BE2C (cell line): ENCODE results near the gene C1QL4.
A peak's percentile ranks its signal among the peaks of the same experiment; 100 is the strongest.

ENCODE experiments used
- DNase-seq: peaks from one replicate; pipeline ENCODE4 v3.0.0-alpha.2; 2020
- H3K27me3 ChIP-seq: fragments of 250-450 bp; sonication (Bioruptor Pico); 2 replicates; pipeline ENCODE4 v1.5.1; 2020; ENCODE audit warnings: mild to moderate bottlenecking
- H3K36me3 ChIP-seq: fragments of 250-450 bp; sonication (Bioruptor Pico); 2 replicates; pipeline ENCODE4 v1.5.1; 2020; ENCODE audit warnings: mild to moderate bottlenecking
- H3K4me1 ChIP-seq: fragments of 250-450 bp; sonication (Bioruptor Pico); 2 replicates; pipeline ENCODE4 v1.5.1; 2020
- H3K4me3 ChIP-seq: 2 replicates; pipeline ENCODE4 v1.5.1; 2011; ENCODE audit warnings: low read depth, low read length
- H3K9me3 ChIP-seq: fragments of 250-450 bp; sonication (Bioruptor Pico); 2 replicates; pipeline ENCODE4 v1.5.1; 2020
- CTCF ChIP-seq: IDR thresholded peaks from 2 replicates; pipeline ENCODE4 v1.5.1; 2012; ENCODE audit warnings: mild to moderate bottlenecking, low read depth, low read length

Gene C1QL4

GRCh38 chr12:49332441-49332861 is 4.5 kb downstream of the C1QL4 start:
- peaks cover 3% of the 10 kb centered on the region; the same call in 1 of the 2 replicates for H3K27me3 ChIP-seq
- no peak overlapping the region for H3K4me3 ChIP-seq
- no peak for TF ChIP-seq CTCF
- H3K9me3 ChIP-seq: no peaks in the 10 kb centered on the region
- DNase-seq: no peak
- peaks cover 11% of the 10 kb centered on the region for H3K4me1 ChIP-seq
- peaks cover 26% of the 10 kb centered on the region for H3K36me3 ChIP-seq

- H3K36me3 ChIP-seq: peaks cover 34% of the 10 kb centered on the region
- peak; percentile 81 for DNase-seq
These were observed 5.4 kb downstream of the C1QL4 start for GRCh38 chr12:49331380-49332222.

GRCh38 chr12:49330631-49331379 is 6.2 kb downstream of the C1QL4 start:
- H3K4me1 ChIP-seq: peaks cover 8% of the 10 kb centered on the region
- no peak overlapping the region for H3K4me3 ChIP-seq
- peaks cover 38% of the 10 kb centered on the region for H3K36me3 ChIP-seq
- no peak for TF ChIP-seq CTCF
- H3K27me3 ChIP-seq: no peaks in the 10 kb centered on the region
- no peaks in the 10 kb centered on the region for H3K9me3 ChIP-seq
- DNase-seq: no peak

More at GRCh38 chr12:49331380-49332222, 5.4 kb downstream of the C1QL4 start:
- Histone ChIP-seq H3K4me1 (peaks cover 8% of the 10 kb centered on the region), H3K27me3 (peaks cover under 1% of the 10 kb centered on the region; the same call in 1 of the 2 replicates), H3K9me3 (no peaks in the 10 kb centered on the region), H3K4me3 (no peak overlapping the region)
- TF ChIP-seq CTCF: peak; percentile 95

- Histone ChIP-seq H3K9me3 (no peaks in the 10 kb centered on the region), H3K4me3 (no peak overlapping the region), H3K27me3 (no peaks in the 10 kb centered on the region), H3K36me3 (peaks cover 42% of the 10 kb centered on the region), H3K4me1 (peaks cover 8% of the 10 kb centered on the region)
- no peak for DNase-seq
- TF ChIP-seq CTCF: no peak
These were observed 6.9 kb downstream of the C1QL4 start for GRCh38 chr12:49330032-49330619.

- Histone ChIP-seq H3K4me3 (no peak overlapping the region), H3K36me3 (peaks cover 42% of the 10 kb centered on the region), H3K27me3 (no peaks in the 10 kb centered on the region), H3K4me1 (peaks cover 8% of the 10 kb centered on the region), H3K9me3 (no peaks in the 10 kb centered on the region)
- TF ChIP-seq CTCF: no peak
- no peak for DNase-seq
These were observed 8.2 kb downstream of the C1QL4 start for GRCh38 chr12:49328816-49329215.
